Measurements from ENCODE around the gene PALD1.

DNA sequence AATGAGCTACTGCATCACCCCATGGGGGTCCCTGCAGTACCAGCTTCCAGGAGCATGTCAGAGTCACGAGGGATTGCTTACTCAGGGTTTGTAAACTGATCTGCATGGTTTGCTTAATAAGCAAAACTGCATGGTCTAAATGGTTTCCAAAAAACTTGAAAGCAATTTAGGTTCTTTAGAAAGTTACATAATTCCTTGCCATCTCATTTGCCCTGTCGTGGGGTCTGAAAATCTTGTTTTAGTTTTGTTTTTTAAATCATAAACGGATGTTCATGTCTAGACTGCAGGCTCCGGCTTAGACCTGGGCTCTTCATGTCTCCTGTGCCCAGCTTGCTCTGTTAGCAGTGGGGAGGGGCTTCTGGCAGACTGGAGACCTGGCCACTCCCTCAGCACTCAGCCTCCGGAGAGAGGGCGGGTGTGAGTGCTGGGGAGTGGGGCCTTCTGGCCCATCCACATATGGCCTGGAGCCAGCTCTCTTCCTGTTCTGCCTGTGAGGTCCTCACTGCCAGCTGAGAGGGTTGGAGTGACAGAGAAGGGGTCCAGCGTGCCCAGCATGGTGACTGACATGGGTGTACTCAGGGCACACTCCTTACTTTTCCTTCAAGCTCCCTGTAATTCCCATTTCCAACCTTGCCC, 106.5 kb downstream of the PALD1 start:
- TF ChIP-seq, protein P1, sequence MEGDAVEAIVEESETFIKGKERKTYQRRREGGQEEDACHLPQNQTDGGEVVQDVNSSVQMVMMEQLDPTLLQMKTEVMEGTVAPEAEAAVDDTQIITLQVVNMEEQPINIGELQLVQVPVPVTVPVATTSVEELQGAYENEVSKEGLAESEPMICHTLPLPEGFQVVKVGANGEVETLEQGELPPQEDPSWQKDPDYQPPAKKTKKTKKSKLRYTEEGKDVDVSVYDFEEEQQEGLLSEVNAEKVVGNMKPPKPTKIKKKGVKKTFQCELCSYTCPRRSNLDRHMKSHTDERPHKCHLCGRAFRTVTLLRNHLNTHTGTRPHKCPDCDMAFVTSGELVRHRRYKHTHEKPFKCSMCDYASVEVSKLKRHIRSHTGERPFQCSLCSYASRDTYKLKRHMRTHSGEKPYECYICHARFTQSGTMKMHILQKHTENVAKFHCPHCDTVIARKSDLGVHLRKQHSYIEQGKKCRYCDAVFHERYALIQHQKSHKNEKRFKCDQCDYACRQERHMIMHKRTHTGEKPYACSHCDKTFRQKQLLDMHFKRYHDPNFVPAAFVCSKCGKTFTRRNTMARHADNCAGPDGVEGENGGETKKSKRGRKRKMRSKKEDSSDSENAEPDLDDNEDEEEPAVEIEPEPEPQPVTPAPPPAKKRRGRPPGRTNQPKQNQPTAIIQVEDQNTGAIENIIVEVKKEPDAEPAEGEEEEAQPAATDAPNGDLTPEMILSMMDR (IDR thresholded peaks at IDR 0.05), result no peak
- TF ChIP-seq POLR2A (IDR thresholded peaks at IDR 0.05) (no peak), POLR2AphosphoS5 (IDR thresholded peaks at IDR 0.05) (no peak)

Measured in breast epithelium (tissue), 3 donors.